ENCODE data around the gene ROCK1.

DNA sequence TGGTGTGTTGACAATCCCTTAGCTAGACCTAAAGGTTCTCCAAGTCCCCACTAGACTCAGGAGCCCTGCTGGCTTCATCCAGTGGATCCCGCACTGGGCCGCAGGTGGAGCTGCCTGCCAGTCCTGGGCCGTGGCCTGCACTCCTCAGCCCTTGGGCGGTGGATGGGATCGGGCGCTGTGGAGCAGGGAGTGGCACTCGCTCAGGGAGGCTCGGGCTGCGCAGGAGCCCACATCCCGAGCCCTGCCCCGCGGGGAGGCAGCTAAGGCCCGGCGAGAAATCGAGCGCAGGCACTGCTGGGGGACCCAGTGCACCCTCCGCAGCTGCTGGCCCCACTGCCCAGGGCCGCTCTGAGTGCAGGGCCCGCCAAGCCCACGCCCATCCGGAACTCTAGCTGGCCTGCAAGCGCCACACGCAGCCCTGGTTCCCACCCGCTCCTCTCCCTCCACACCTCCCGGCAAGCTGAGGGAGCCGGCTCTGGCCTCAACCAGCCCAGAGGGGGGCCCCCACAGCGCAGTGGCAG lies 20.8 kb upstream of the ROCK1 start:
- TF ChIP-seq, protein P1, sequence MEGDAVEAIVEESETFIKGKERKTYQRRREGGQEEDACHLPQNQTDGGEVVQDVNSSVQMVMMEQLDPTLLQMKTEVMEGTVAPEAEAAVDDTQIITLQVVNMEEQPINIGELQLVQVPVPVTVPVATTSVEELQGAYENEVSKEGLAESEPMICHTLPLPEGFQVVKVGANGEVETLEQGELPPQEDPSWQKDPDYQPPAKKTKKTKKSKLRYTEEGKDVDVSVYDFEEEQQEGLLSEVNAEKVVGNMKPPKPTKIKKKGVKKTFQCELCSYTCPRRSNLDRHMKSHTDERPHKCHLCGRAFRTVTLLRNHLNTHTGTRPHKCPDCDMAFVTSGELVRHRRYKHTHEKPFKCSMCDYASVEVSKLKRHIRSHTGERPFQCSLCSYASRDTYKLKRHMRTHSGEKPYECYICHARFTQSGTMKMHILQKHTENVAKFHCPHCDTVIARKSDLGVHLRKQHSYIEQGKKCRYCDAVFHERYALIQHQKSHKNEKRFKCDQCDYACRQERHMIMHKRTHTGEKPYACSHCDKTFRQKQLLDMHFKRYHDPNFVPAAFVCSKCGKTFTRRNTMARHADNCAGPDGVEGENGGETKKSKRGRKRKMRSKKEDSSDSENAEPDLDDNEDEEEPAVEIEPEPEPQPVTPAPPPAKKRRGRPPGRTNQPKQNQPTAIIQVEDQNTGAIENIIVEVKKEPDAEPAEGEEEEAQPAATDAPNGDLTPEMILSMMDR (IDR thresholded peaks at IDR 0.05; ENCODE audit: insufficient read depth, low read length, poor library complexity, severe bottlenecking): no peak
- no peak for TF ChIP-seq EZH2phosphoT487 (conservative IDR thresholded peaks at IDR 0.05; ENCODE audit: low read length)

Measured in SU-DHL-6 (cell line).